Colonic mucosa (tissue), 4 donors: Measurements from ENCODE around the gene GLRA3. TPM values are rescaled to one million over a fixed set of nuclear protein-coding genes. Genes with fewer than 3 reads are reported as not detected.

Experiments used
- DNase-seq: peaks from one replicate; pipeline ENCODE4 v3.0.0-alpha.2; 2020
- H3K27ac ChIP-seq: fragments of 200-600 bp; one replicate; pipeline ENCODE4 v1.8.0; 2021
- H3K27me3 ChIP-seq: fragments of 200-600 bp; one replicate; pipeline ENCODE4 v1.8.0; 2021
- H3K36me3 ChIP-seq: fragments of 200-600 bp; one replicate; pipeline ENCODE4 v1.8.0; 2021
- H3K4me1 ChIP-seq: fragments of 200-600 bp; one replicate; pipeline ENCODE4 v1.8.0; 2021; ENCODE audit warnings: mild to moderate bottlenecking
- H3K4me3 ChIP-seq: fragments of 200-600 bp; one replicate; pipeline ENCODE4 v1.8.0; 2021
- H3K9ac ChIP-seq, 2 donors: one replicate each; pipeline ENCODE4 v1.7.0; 2013; ENCODE audit warnings: control low read depth in 2 of 2, low read depth in 2 of 2, low read length in 2 of 2
- H3K9me3 ChIP-seq: fragments of 200-600 bp; one replicate; pipeline ENCODE4 v1.8.0; 2021
- intact Hi-C: fragments of 100-400 bp; cut with DNase I; formaldehyde crosslinking; loops from one replicate; pipeline ENCODE4 v1.14.1; 2022
- total RNA-seq, 2 donors: library from RNA; stranded (reverse); fragmentation: NEBNext Ultra II Directional in 1 of 2; extraction: Animal tissue kit (Norgen Biotek cat#: 25700) in 1 of 2; gene quantifications; one replicate each; pipeline ENCODE4 v1.2.1, GENCODE V29; 2021
- TF ChIP-seq, protein P1 (sequence below): fragments of 200-600 bp; IDR thresholded peaks from one replicate; pipeline ENCODE4 v1.8.0; 2022; ENCODE audit warnings: antibody characterized with exemption, mild to moderate bottlenecking
- donor health status: healthy.
- donor health status: DM: no; HTN: no; CAD: no.
- donor health status: DM: no; HTN: no; CAD: no.

Gene GLRA3
- total RNA-seq, 2 donors from 2014 or later: not detected

DNA sequence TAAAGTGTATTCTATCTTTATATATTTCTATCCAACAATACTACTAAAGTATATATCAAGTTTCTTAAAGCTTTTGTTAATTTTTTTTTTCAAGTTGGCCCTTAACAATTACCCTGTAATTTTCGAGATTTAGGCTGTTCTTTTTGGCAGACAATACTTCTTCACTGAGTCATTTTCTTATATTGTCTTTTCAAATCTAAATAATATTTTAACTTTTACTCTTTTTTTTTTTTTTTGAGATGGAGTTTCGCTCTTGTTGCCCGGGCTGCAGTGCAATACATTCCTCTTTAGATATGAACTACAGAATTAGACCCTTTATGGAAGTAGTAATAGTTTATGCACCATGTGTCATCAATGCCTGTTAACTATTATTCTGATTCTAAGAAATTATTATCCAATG, 120.7 kb downstream of the GLRA3 start:
- intact Hi-C loops: no loop called here
- no peaks in the 10 kb centered on the region for H3K36me3 ChIP-seq
- H3K9ac ChIP-seq: no peak overlapping the region
- TF ChIP-seq, protein P1, sequence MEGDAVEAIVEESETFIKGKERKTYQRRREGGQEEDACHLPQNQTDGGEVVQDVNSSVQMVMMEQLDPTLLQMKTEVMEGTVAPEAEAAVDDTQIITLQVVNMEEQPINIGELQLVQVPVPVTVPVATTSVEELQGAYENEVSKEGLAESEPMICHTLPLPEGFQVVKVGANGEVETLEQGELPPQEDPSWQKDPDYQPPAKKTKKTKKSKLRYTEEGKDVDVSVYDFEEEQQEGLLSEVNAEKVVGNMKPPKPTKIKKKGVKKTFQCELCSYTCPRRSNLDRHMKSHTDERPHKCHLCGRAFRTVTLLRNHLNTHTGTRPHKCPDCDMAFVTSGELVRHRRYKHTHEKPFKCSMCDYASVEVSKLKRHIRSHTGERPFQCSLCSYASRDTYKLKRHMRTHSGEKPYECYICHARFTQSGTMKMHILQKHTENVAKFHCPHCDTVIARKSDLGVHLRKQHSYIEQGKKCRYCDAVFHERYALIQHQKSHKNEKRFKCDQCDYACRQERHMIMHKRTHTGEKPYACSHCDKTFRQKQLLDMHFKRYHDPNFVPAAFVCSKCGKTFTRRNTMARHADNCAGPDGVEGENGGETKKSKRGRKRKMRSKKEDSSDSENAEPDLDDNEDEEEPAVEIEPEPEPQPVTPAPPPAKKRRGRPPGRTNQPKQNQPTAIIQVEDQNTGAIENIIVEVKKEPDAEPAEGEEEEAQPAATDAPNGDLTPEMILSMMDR: no peak
- no peaks in the 10 kb centered on the region for H3K9me3 ChIP-seq
- no peak overlapping the region for H3K27ac ChIP-seq
- H3K4me3 ChIP-seq: no peak overlapping the region
- H3K4me1 ChIP-seq: no peaks in the 10 kb centered on the region
- no peak for DNase-seq
- no peaks in the 10 kb centered on the region for H3K27me3 ChIP-seq

GRCh38 chr4:174707902-174708301, 121.1 kb downstream of the GLRA3 start:
- H3K36me3 ChIP-seq: no peaks in the 10 kb centered on the region
- DNase-seq: no peak
- no peaks in the 10 kb centered on the region for H3K4me1 ChIP-seq
- intact Hi-C loops: no loop called here
- no peak overlapping the region for H3K27ac ChIP-seq
- no peak overlapping the region for H3K9ac ChIP-seq
- H3K9me3 ChIP-seq: no peaks in the 10 kb centered on the region
- TF ChIP-seq, protein P1: no peak
- no peak overlapping the region for H3K4me3 ChIP-seq
- no peaks in the 10 kb centered on the region for H3K27me3 ChIP-seq

DNA sequence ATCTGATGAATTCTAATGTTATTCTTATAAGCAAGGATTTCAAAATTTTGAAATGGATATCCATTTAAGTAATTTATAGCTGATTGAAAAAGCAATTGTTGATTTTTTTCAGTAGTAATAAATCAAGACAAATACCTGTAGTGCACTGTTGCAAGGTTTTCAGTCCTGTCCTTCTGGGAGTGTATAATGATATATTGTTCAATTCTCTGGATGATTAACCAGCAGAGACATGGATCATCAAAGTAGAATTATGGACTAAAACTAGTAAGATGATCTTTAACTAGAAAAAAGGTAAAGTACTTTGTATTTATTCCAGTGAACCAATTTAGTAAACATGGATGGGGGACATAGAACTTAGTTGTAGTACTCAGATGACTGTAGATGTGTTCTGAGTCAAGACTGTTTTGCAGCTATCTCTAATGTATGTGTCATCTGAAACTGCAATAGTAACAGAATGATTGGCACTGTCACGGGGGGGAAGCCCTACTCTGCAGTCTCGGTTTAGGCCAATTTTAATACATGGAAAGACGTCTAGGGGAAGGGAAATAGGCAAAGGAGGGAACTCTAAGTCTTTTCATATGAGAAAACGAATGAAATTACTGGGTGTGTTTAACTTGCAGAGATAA, 121.9 kb downstream of the GLRA3 start:
- H3K9me3 ChIP-seq: no peaks in the 10 kb centered on the region
- intact Hi-C loops: no loop called here
- no peaks in the 10 kb centered on the region for H3K4me1 ChIP-seq
- H3K9ac ChIP-seq: no peak overlapping the region
- no peaks in the 10 kb centered on the region for H3K36me3 ChIP-seq
- H3K4me3 ChIP-seq: no peak overlapping the region
- DNase-seq: no peak
- TF ChIP-seq, protein P1: no peak
- no peaks in the 10 kb centered on the region for H3K27me3 ChIP-seq
- no peak overlapping the region for H3K27ac ChIP-seq

- Histone ChIP-seq H3K4me3 (no peak overlapping the region), H3K9ac (no peak overlapping the region), H3K9me3 (no peaks in the 10 kb centered on the region), H3K27me3 (no peaks in the 10 kb centered on the region), H3K4me1 (no peaks in the 10 kb centered on the region), H3K36me3 (no peaks in the 10 kb centered on the region), H3K27ac (no peak overlapping the region)
- DNase-seq: no peak
- TF ChIP-seq, protein P1: no peak
- intact Hi-C loops: no loop called here
Measured at GRCh38 chr4:174702979-174703478, 126.0 kb downstream of the GLRA3 start.

DNA sequence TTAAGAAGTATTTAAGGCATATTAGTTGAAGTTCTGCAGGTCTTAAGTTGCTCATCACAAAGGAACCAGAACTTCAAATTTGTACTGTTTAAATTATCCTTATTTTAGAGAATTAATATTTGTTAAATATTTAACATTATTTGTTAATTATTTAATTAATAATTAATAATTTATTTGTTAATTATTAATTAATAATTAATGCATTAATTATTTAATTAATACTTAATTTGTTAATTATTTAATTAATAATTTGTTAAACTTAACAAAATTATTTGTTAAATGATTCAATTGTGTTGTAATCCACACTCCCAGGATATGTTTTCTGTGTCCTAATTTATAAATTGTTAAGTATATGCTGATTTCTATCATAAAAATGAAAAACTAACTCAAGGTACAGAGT, 129.4 kb downstream of the GLRA3 start:
- no peak overlapping the region for H3K4me3 ChIP-seq
- TF ChIP-seq, protein P1: no peak
- H3K27ac ChIP-seq: no peak overlapping the region
- no peaks in the 10 kb centered on the region for H3K27me3 ChIP-seq
- intact Hi-C loops: no loop called here
- no peak for DNase-seq
- H3K36me3 ChIP-seq: no peaks in the 10 kb centered on the region
- H3K9me3 ChIP-seq: no peaks in the 10 kb centered on the region
- H3K9ac ChIP-seq: no peak overlapping the region
- no peaks in the 10 kb centered on the region for H3K4me1 ChIP-seq
